ENCODE data around the gene CLEC1A. TPM values are rescaled to one million over a fixed set of nuclear protein-coding genes. Genes with fewer than 3 reads are reported as not detected.

CLEC1A gene
- total and polyA plus RNA-seq, 2 experiments from 2014 or later = not detected

DNA sequence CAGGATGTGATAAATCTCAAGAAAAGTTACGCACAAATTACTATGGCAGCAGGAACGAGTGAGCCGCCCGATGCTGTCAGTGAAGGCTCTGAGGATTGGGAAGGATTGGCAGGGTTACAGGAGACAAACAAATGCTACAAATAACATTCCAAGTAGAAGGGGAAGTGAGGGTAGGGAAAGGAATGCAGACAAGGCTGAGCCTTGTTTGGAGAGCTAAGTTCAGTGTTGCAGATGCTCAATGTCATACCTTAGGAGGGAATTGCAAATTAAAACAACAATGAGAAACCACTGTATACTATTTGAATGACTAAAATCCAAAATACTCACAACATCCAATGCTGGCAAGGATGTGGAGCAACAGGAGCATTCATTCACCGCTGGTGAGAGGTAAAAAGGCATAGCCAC lies 67.0 kb downstream of the CLEC1A start:
- H3K9ac ChIP-seq = peak overlapping the region; percentile 62
- in situ Hi-C loops (cut with MboI) = no loop called here

DNA sequence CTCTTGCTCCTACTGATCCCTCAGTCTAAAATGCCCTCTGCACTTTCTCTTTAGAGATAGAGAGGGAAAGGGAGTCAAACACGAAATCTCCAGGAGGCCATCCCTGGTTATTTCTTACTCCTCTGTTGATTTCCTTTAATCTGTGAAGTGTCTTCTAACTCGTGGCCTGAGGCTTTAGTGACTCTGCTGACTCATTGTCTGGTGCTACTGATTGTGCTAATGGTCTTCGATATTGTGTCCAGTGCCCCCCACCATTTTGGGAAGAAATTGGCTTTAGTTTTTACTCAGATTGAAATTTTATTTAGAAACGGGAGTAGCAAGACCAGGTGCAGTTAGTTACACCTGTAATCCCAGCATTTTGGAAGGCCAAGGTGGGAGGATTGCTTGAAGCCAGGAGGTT lies 67.5 kb downstream of the CLEC1A start:
- peak overlapping the region; percentile 27 for H3K4me2 ChIP-seq (ENCODE audit: unreplicated experiment)
- H3K9ac ChIP-seq = peak overlapping the region; percentile 62
- peak; percentile 75 for DNase-seq
- 51% methylated on average over 4 of the region's 4 CpGs for WGBS, 2 experiments (ENCODE audit: low coverage in 1 of 2, low lambda C conversion rate in 2 of 2, missing lambda C conversion rate in 2 of 2)
- H2AFZ ChIP-seq = 0 out of 2 replicates have a peak overlapping the region, but pooled peaks have one; percentile 16
- H4K20me1 ChIP-seq (ENCODE audit: insufficient read depth) = no peaks in the 10 kb centered on the region
- no peaks in the 10 kb centered on the region for H3K9me2 ChIP-seq (ENCODE audit: insufficient read depth)
- no peaks in the 10 kb centered on the region for H3K79me2 ChIP-seq (ENCODE audit: insufficient read depth)
- TF ChIP-seq EZH2 (IDR thresholded peaks at IDR 0.05; ENCODE audit: insufficient read depth, poor library complexity, severe bottlenecking) (no peak), EZH2phosphoT487 (IDR thresholded peaks at IDR 0.05; ENCODE audit: insufficient read depth, low read depth) (no peak)
- H3K4me1 ChIP-seq (ENCODE audit: insufficient read depth) = peaks cover 23% of the 10 kb centered on the region
- peak overlapping the region; percentile 17; the same call in 1 of the 2 replicates for H3K4me3 ChIP-seq
- H3K27ac ChIP-seq = peak overlapping the region; percentile 93
- peaks cover 19% of the 10 kb centered on the region for H3F3A ChIP-seq (ENCODE audit: insufficient read depth)
- H3K36me3 ChIP-seq (ENCODE audit: low read depth) = no peaks in the 10 kb centered on the region
- no peaks in the 10 kb centered on the region for H3K27me3 ChIP-seq (replicated peaks; ENCODE audit: insufficient read depth)
- no peaks in the 10 kb centered on the region for H3K9me3 ChIP-seq (ENCODE audit: low read depth)
- in situ Hi-C loops (cut with MboI) = no loop called here

More for the DNA sequence above, 67.0 kb downstream of the CLEC1A start:
- peaks cover 22% of the 10 kb centered on the region for H3K4me1 ChIP-seq (ENCODE audit: insufficient read depth)
- no peak for TF ChIP-seq EZH2phosphoT487 (IDR thresholded peaks at IDR 0.05; ENCODE audit: insufficient read depth, low read depth)
- peak overlapping the region; percentile 93 for H3K27ac ChIP-seq
- H4K20me1 ChIP-seq (ENCODE audit: insufficient read depth) = no peaks in the 10 kb centered on the region
- no peaks in the 10 kb centered on the region for H3K9me3 ChIP-seq (ENCODE audit: low read depth)
- H2AFZ ChIP-seq = 0 out of 2 replicates have a peak overlapping the region, but pooled peaks have one; percentile 16
- H3K36me3 ChIP-seq (ENCODE audit: low read depth) = no peaks in the 10 kb centered on the region
- no peaks in the 10 kb centered on the region for H3K27me3 ChIP-seq (replicated peaks; ENCODE audit: insufficient read depth)
- H3K4me3 ChIP-seq = peak overlapping the region; percentile 17; the same call in 1 of the 2 replicates
- peaks cover 19% of the 10 kb centered on the region for H3F3A ChIP-seq (ENCODE audit: insufficient read depth)
- H3K4me2 ChIP-seq (ENCODE audit: unreplicated experiment) = peak overlapping the region; percentile 27
- no peaks in the 10 kb centered on the region for H3K79me2 ChIP-seq (ENCODE audit: insufficient read depth)
- no peaks in the 10 kb centered on the region for H3K9me2 ChIP-seq (ENCODE audit: insufficient read depth)
- DNase-seq = peak; percentile 94
- WGBS, 2 experiments (ENCODE audit: low coverage in 1 of 2, low lambda C conversion rate in 2 of 2, missing lambda C conversion rate in 2 of 2) = 6 to 14% methylated on average over 5 of the region's 5 CpGs

DNA sequence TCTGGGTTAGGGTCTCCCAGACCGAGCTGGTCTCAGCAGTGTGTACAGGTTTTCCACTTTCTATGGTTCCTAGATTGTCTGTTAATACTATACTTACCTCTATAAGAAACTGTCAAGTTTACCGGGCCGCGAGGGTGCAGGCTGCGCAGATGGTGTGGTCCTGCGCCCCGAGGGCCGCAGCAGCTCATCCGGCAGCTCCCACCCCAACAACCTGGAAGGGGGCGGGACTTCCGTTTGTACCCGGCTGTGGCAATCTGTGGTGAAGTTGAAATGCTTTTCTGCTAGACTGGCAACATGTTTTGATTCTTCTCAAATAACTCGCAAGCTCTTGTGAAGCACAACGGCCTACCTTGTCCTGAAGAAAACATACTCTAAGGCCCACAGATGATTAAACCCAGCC lies 68.3 kb downstream of the CLEC1A start, which contains the start of gene CLEC9A:
TSS of gene CLEC9A (plus strand) at position 237 of the 400 bp plus-strand sequence. CDS start 22,006 bp downstream, outside the sequence.
- H3K79me2 ChIP-seq (ENCODE audit: insufficient read depth) = no peaks in the 10 kb centered on the region
- H3K4me1 ChIP-seq (ENCODE audit: insufficient read depth) = peaks cover 23% of the 10 kb centered on the region
- no peaks in the 10 kb centered on the region for H3K27me3 ChIP-seq (replicated peaks; ENCODE audit: insufficient read depth)
- peak within 1 kb of the TSS; percentile 62 for H3K9ac ChIP-seq
- H3K9me2 ChIP-seq (ENCODE audit: insufficient read depth) = no peaks in the 10 kb centered on the region
- 0 out of 2 replicates have a peak within 1 kb of the TSS, but pooled peaks have one; percentile 16 for H2AFZ ChIP-seq
- no peaks in the 10 kb centered on the region for H3K36me3 ChIP-seq (ENCODE audit: low read depth)
- in situ Hi-C loops (cut with MboI) = no loop called here
- H3K4me2 ChIP-seq (ENCODE audit: unreplicated experiment) = peak within 1 kb of the TSS; percentile 27
- TF ChIP-seq EZH2phosphoT487 (IDR thresholded peaks at IDR 0.05; ENCODE audit: insufficient read depth, low read depth) = no peak
- no peak for TF ChIP-seq EZH2 (IDR thresholded peaks at IDR 0.05; ENCODE audit: insufficient read depth, poor library complexity, severe bottlenecking)
- H3K27ac ChIP-seq = peak within 1 kb of the TSS; percentile 93
- no peaks in the 10 kb centered on the region for H3K9me3 ChIP-seq (ENCODE audit: low read depth)
- peak within 1 kb of the TSS; percentile 17; the same call in 1 of the 2 replicates for H3K4me3 ChIP-seq
- DNase-seq = no peak
- no peaks in the 10 kb centered on the region for H4K20me1 ChIP-seq (ENCODE audit: insufficient read depth)
- WGBS, 2 experiments (ENCODE audit: low coverage in 1 of 2, low lambda C conversion rate in 2 of 2, missing lambda C conversion rate in 2 of 2) = 96 to 98% methylated on average over 12 to 14 of the region's 14 CpGs
- H3F3A ChIP-seq (ENCODE audit: insufficient read depth) = peaks cover 19% of the 10 kb centered on the region

DNA sequence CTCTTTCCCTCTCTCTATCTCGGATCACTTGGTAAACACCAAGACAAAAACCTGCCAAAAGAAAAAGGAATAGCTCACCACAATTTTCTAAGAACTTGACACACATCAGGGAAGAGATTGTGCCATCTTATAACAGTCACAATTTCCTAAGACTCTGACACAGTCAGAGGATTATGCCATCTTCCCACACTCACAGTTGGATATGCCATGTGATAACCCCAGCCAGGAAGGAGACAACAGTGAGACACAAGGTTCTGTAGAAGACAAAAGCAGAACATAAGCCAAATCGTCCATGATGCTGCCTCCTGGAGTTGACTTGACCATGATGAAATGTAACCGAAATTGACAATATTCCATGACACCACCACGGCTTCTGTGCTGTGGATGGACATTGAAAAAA lies 71.1 kb downstream of the CLEC1A start:
- 46 to 55% methylated on average over 4 of the region's 4 CpGs for WGBS, 2 experiments (ENCODE audit: low coverage in 1 of 2, low lambda C conversion rate in 2 of 2, missing lambda C conversion rate in 2 of 2)
- H3K4me1 ChIP-seq (ENCODE audit: insufficient read depth) = peaks cover 23% of the 10 kb centered on the region
- no peaks in the 10 kb centered on the region for H3K79me2 ChIP-seq (ENCODE audit: insufficient read depth)
- H2AFZ ChIP-seq = peak overlapping the region; percentile 78
- no peak overlapping the region for H3K4me3 ChIP-seq
- H3K27me3 ChIP-seq (replicated peaks; ENCODE audit: insufficient read depth) = no peaks in the 10 kb centered on the region
- no peaks in the 10 kb centered on the region for H3K36me3 ChIP-seq (ENCODE audit: low read depth)
- peak overlapping the region; percentile 51 for H3K4me2 ChIP-seq (ENCODE audit: unreplicated experiment)
- no peaks in the 10 kb centered on the region for H3K9me3 ChIP-seq (ENCODE audit: low read depth)
- in situ Hi-C loops (cut with MboI) = no loop called here
- no peaks in the 10 kb centered on the region for H4K20me1 ChIP-seq (ENCODE audit: insufficient read depth)
- DNase-seq = peak; percentile 92
- peak overlapping the region; percentile 87 for H3K27ac ChIP-seq
- peak overlapping the region; percentile 64 for H3K9ac ChIP-seq
- peaks cover 16% of the 10 kb centered on the region for H3F3A ChIP-seq (ENCODE audit: insufficient read depth)
- TF ChIP-seq EZH2phosphoT487 (IDR thresholded peaks at IDR 0.05; ENCODE audit: insufficient read depth, low read depth) (no peak), EZH2 (IDR thresholded peaks at IDR 0.05; ENCODE audit: insufficient read depth, poor library complexity, severe bottlenecking) (no peak)
- no peaks in the 10 kb centered on the region for H3K9me2 ChIP-seq (ENCODE audit: insufficient read depth)

Measured in GM23248 (cell line).